ENCODE measurements around the gene EPM2AIP1. TPM values are rescaled to one million over a fixed set of nuclear protein-coding genes. Genes with fewer than 3 reads are reported as not detected.

EPM2AIP1 gene
- total and polyA plus RNA-seq, 4 donors, result 2.9 to 11.8 (median 7.7) TPM

DNA sequence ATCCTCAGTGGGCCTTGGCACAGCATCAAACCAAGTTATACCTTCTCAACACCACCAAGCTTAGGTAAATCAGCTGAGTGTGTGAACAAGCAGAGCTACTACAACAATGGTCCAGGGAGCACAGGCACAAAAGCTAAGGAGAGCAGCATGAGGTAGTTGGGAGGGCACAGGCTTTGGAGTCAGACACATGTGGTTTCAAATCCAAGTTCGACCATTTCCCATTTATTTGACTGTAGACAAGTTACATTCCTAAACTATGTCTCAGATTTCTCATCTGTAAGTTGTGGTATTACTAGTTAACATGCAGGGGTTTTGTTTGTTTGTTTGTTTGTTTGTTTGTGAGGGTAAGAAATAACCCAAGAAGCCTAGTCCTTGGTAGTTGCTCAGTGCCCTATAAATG, 47.3 kb upstream of the EPM2AIP1 start:
- TF ChIP-seq JUND (IDR thresholded peaks at IDR 0.05) (no peak), EGR1 (IDR thresholded peaks at IDR 0.05; ENCODE audit: low read depth in 2 of 2) (no peak), TAF1 (conservative IDR thresholded peaks at IDR 0.05) (no peak), NR2F2 (IDR thresholded peaks at IDR 0.05) (no peak), RXRA (IDR thresholded peaks at IDR 0.05) (no peak), RAD21 (IDR thresholded peaks at IDR 0.05) (no peak), HNF4G (IDR thresholded peaks at IDR 0.05) (no peak), SP1 (IDR thresholded peaks at IDR 0.05) (no peak), HNF4A (conservative IDR thresholded peaks at IDR 0.05) (no peak), GABPA (IDR thresholded peaks at IDR 0.05 in 1 of 2, conservative IDR thresholded peaks at IDR 0.05 in 1 of 2) (no peak), YY1 (IDR thresholded peaks at IDR 0.05) (no peak), FOXA1 (IDR thresholded peaks at IDR 0.05) (no peak)
- TF ChIP-seq, protein P1, sequence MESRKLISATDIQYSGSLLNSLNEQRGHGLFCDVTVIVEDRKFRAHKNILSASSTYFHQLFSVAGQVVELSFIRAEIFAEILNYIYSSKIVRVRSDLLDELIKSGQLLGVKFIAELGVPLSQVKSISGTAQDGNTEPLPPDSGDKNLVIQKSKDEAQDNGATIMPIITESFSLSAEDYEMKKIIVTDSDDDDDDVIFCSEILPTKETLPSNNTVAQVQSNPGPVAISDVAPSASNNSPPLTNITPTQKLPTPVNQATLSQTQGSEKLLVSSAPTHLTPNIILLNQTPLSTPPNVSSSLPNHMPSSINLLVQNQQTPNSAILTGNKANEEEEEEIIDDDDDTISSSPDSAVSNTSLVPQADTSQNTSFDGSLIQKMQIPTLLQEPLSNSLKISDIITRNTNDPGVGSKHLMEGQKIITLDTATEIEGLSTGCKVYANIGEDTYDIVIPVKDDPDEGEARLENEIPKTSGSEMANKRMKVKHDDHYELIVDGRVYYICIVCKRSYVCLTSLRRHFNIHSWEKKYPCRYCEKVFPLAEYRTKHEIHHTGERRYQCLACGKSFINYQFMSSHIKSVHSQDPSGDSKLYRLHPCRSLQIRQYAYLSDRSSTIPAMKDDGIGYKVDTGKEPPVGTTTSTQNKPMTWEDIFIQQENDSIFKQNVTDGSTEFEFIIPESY (IDR thresholded peaks at IDR 0.05), result no peak
- TF ChIP-seq, protein P2, sequence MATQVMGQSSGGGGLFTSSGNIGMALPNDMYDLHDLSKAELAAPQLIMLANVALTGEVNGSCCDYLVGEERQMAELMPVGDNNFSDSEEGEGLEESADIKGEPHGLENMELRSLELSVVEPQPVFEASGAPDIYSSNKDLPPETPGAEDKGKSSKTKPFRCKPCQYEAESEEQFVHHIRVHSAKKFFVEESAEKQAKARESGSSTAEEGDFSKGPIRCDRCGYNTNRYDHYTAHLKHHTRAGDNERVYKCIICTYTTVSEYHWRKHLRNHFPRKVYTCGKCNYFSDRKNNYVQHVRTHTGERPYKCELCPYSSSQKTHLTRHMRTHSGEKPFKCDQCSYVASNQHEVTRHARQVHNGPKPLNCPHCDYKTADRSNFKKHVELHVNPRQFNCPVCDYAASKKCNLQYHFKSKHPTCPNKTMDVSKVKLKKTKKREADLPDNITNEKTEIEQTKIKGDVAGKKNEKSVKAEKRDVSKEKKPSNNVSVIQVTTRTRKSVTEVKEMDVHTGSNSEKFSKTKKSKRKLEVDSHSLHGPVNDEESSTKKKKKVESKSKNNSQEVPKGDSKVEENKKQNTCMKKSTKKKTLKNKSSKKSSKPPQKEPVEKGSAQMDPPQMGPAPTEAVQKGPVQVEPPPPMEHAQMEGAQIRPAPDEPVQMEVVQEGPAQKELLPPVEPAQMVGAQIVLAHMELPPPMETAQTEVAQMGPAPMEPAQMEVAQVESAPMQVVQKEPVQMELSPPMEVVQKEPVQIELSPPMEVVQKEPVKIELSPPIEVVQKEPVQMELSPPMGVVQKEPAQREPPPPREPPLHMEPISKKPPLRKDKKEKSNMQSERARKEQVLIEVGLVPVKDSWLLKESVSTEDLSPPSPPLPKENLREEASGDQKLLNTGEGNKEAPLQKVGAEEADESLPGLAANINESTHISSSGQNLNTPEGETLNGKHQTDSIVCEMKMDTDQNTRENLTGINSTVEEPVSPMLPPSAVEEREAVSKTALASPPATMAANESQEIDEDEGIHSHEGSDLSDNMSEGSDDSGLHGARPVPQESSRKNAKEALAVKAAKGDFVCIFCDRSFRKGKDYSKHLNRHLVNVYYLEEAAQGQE (IDR thresholded peaks at IDR 0.05), result no peak
- TF ChIP-seq, protein P3, sequence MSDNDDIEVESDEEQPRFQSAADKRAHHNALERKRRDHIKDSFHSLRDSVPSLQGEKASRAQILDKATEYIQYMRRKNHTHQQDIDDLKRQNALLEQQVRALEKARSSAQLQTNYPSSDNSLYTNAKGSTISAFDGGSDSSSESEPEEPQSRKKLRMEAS (IDR thresholded peaks at IDR 0.05), result no peak
- TF ChIP-seq, protein P4, sequence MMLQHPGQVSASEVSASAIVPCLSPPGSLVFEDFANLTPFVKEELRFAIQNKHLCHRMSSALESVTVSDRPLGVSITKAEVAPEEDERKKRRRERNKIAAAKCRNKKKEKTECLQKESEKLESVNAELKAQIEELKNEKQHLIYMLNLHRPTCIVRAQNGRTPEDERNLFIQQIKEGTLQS (IDR thresholded peaks at IDR 0.05), result no peak
- TF ChIP-seq, protein P5, sequence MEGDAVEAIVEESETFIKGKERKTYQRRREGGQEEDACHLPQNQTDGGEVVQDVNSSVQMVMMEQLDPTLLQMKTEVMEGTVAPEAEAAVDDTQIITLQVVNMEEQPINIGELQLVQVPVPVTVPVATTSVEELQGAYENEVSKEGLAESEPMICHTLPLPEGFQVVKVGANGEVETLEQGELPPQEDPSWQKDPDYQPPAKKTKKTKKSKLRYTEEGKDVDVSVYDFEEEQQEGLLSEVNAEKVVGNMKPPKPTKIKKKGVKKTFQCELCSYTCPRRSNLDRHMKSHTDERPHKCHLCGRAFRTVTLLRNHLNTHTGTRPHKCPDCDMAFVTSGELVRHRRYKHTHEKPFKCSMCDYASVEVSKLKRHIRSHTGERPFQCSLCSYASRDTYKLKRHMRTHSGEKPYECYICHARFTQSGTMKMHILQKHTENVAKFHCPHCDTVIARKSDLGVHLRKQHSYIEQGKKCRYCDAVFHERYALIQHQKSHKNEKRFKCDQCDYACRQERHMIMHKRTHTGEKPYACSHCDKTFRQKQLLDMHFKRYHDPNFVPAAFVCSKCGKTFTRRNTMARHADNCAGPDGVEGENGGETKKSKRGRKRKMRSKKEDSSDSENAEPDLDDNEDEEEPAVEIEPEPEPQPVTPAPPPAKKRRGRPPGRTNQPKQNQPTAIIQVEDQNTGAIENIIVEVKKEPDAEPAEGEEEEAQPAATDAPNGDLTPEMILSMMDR (IDR thresholded peaks at IDR 0.05; ENCODE audit: low read depth, low read length, missing input control), result no peak
- Histone ChIP-seq H3K9me3 (ENCODE audit: control insufficient read depth in 4 of 4, low read length in 3 of 4) (peaks cover 0 to 6% (median under 1%) of the 10 kb centered on the region in 4 donors), H3K4me1 (ENCODE audit: control insufficient read depth in 4 of 4, insufficient read depth in 4 of 4, low read length in 3 of 4) (peaks cover 0 to 1% (median 0%) of the 10 kb centered on the region in 4 donors), H3K4me3 (ENCODE audit: low read depth in 1 of 3, low read length in 3 of 3) (no peak overlapping the region), H3K27me3 (ENCODE audit: control insufficient read depth in 4 of 4, insufficient read depth in 4 of 4, low read length in 3 of 4) (no peaks in the 10 kb centered on the region), H3K9ac (ENCODE audit: low read depth in 1 of 2, low read length in 2 of 2) (no peak overlapping the region), H3K36me3 (ENCODE audit: control insufficient read depth in 4 of 4, insufficient read depth in 3 of 4, low read depth in 1 of 4, low read length in 3 of 4) (peaks cover 0 to 20% (median 19%) of the 10 kb centered on the region in 4 donors), H3K27ac (ENCODE audit: low read depth in 1 of 2, low read length in 2 of 2) (no peak overlapping the region)
- DNase-seq (ENCODE audit: low spot score), result no peak
- 96% methylated on average over 1 of the region's 1 CpG for WGBS
